ENCODE data around the gene RASSF7. TPM values are rescaled to one million over a fixed set of nuclear protein-coding genes. Genes with fewer than 3 reads are reported as not detected.

The RASSF7 gene
- total RNA-seq, 1 donor from 2014 or later = 12.8 TPM

- peaks cover 23% of the 10 kb centered on the region for H4K20me1 ChIP-seq (ENCODE audit: low read depth)
- no peak overlapping the region for H2AFZ ChIP-seq (replicated peaks)
- no peak overlapping the region for H3K4me3 ChIP-seq
- H3K9me3 ChIP-seq (ENCODE audit: low read depth) = no peaks in the 10 kb centered on the region
- H3F3A ChIP-seq (ENCODE audit: low read depth) = no peaks in the 10 kb centered on the region
- Mint-ChIP-seq H3K27me3 (ENCODE audit: insufficient read depth, low read depth) (peaks cover 8% of the 10 kb centered on the region), H3K36me3 (peaks cover 35% of the 10 kb centered on the region), H3K27ac (no peak overlapping the region), H3K4me3 (no peak overlapping the region), H3K4me1 (no peaks in the 10 kb centered on the region), H3K9me3 (no peaks in the 10 kb centered on the region)
- no peak for DNase-seq (ENCODE audit: low spot score)
- no peak overlapping the region for H3K4me2 ChIP-seq
- H3K4me1 ChIP-seq = no peaks in the 10 kb centered on the region
- H3K27ac ChIP-seq = no peak overlapping the region
- H3K79me2 ChIP-seq (ENCODE audit: low read depth) = peaks cover 10% of the 10 kb centered on the region
- H3K36me3 ChIP-seq = no peaks in the 10 kb centered on the region
- TF ChIP-seq, protein P1, sequence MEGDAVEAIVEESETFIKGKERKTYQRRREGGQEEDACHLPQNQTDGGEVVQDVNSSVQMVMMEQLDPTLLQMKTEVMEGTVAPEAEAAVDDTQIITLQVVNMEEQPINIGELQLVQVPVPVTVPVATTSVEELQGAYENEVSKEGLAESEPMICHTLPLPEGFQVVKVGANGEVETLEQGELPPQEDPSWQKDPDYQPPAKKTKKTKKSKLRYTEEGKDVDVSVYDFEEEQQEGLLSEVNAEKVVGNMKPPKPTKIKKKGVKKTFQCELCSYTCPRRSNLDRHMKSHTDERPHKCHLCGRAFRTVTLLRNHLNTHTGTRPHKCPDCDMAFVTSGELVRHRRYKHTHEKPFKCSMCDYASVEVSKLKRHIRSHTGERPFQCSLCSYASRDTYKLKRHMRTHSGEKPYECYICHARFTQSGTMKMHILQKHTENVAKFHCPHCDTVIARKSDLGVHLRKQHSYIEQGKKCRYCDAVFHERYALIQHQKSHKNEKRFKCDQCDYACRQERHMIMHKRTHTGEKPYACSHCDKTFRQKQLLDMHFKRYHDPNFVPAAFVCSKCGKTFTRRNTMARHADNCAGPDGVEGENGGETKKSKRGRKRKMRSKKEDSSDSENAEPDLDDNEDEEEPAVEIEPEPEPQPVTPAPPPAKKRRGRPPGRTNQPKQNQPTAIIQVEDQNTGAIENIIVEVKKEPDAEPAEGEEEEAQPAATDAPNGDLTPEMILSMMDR (IDR thresholded peaks at IDR 0.05) = no peak
- TF ChIP-seq EZH2phosphoT487 (IDR thresholded peaks at IDR 0.05) (no peak), EZH2 (IDR thresholded peaks at IDR 0.05) (no peak)
- no peak overlapping the region for H3K9ac ChIP-seq
- no peaks in the 10 kb centered on the region for H3K27me3 ChIP-seq
Measured at GRCh38 chr11:592501-592900, 31.7 kb downstream of the RASSF7 start.

DNA sequence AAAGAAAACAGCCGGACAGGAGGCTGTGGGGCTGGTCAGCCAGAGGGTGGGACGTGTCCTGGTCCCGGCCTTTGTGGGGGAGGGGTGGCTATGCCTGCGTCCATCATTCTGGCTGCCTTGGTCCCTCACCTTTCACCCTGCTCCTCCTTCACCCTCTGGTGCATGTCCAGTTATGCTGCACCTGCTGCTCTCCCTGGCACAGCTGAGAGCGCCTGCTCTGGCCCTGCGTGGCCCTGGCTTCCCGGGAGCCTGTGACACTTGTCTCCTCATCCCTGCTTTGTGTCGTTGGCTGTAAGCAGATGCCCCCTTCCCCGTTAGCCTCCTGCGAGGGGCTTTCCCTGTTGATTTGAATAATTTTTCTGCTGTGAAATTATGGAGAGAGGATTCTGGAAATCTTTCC, 32.1 kb downstream of the RASSF7 start:
- Histone ChIP-seq H3K79me2 (ENCODE audit: low read depth) (peaks cover 10% of the 10 kb centered on the region), H3K9me3 (ENCODE audit: low read depth) (no peaks in the 10 kb centered on the region), H4K20me1 (ENCODE audit: low read depth) (peaks cover 23% of the 10 kb centered on the region), H3F3A (ENCODE audit: low read depth) (no peaks in the 10 kb centered on the region), H3K36me3 (no peaks in the 10 kb centered on the region), H2AFZ (replicated peaks) (no peak overlapping the region), H3K4me2 (no peak overlapping the region), H3K27me3 (no peaks in the 10 kb centered on the region), H3K9ac (no peak overlapping the region), H3K4me1 (no peaks in the 10 kb centered on the region), H3K27ac (no peak overlapping the region), H3K4me3 (no peak overlapping the region)
- TF ChIP-seq, protein P1 (IDR thresholded peaks at IDR 0.05) = no peak
- TF ChIP-seq EZH2 (IDR thresholded peaks at IDR 0.05) = no peak
- no peak overlapping the region for H3K27ac Mint-ChIP-seq
- peaks cover 8% of the 10 kb centered on the region for H3K27me3 Mint-ChIP-seq (ENCODE audit: insufficient read depth, low read depth)
- H3K9me3 Mint-ChIP-seq = no peaks in the 10 kb centered on the region
- H3K36me3 Mint-ChIP-seq = peaks cover 34% of the 10 kb centered on the region
- DNase-seq (ENCODE audit: low spot score) = no peak
- no peak overlapping the region for H3K4me3 Mint-ChIP-seq
- no peaks in the 10 kb centered on the region for H3K4me1 Mint-ChIP-seq

- no peaks in the 10 kb centered on the region for H3K36me3 ChIP-seq
- H3K27ac ChIP-seq = no peak overlapping the region
- DNase-seq (ENCODE audit: low spot score) = no peak
- no peak for TF ChIP-seq EZH2phosphoT487 (IDR thresholded peaks at IDR 0.05)
- TF ChIP-seq, protein P1 (IDR thresholded peaks at IDR 0.05) = no peak
- no peak for TF ChIP-seq EZH2 (IDR thresholded peaks at IDR 0.05)
- peaks cover 9% of the 10 kb centered on the region for H3K79me2 ChIP-seq (ENCODE audit: low read depth)
- no peak overlapping the region for H3K4me3 ChIP-seq
- H3K9me3 ChIP-seq (ENCODE audit: low read depth) = no peaks in the 10 kb centered on the region
- peaks cover 7% of the 10 kb centered on the region for H3K27me3 Mint-ChIP-seq (ENCODE audit: insufficient read depth, low read depth)
- H3K4me3 Mint-ChIP-seq = no peak overlapping the region
- no peak overlapping the region for H2AFZ ChIP-seq (replicated peaks)
- H3F3A ChIP-seq (ENCODE audit: low read depth) = no peaks in the 10 kb centered on the region
- H3K27ac Mint-ChIP-seq = no peak overlapping the region
- H4K20me1 ChIP-seq (ENCODE audit: low read depth) = peaks cover 23% of the 10 kb centered on the region
- H3K27me3 ChIP-seq = no peaks in the 10 kb centered on the region
- H3K4me2 ChIP-seq = no peak overlapping the region
- no peaks in the 10 kb centered on the region for H3K9me3 Mint-ChIP-seq
- no peaks in the 10 kb centered on the region for H3K4me1 ChIP-seq
- peaks cover 34% of the 10 kb centered on the region for H3K36me3 Mint-ChIP-seq
- no peak overlapping the region for H3K9ac ChIP-seq
- H3K4me1 Mint-ChIP-seq = no peaks in the 10 kb centered on the region
Measured at GRCh38 chr11:593347-593746, 32.6 kb downstream of the RASSF7 start.
